Measurements from ENCODE around the gene TAS2R40.
A peak's percentile ranks its signal among the peaks of the same experiment; 100 is the strongest.
"Not testable (repeated sequence)": the region's sequence is repeated elsewhere in the genome, so short reads cannot be mapped to it uniquely, and the experiment has no call there.

TAS2R40 gene

GRCh38 chr7:143250822-143251221 lies 29.0 kb downstream of the TAS2R40 start:
- no peak for DNase-seq (ENCODE audit: low spot score)

GRCh38 chr7:143252006-143252405 lies 30.2 kb downstream of the TAS2R40 start:
- DNase-seq (ENCODE audit: low spot score): no peak

- DNase-seq (ENCODE audit: low spot score): no peak
These were observed 33.7 kb downstream of the TAS2R40 start for GRCh38 chr7:143255564-143255963.

- no peak for DNase-seq (ENCODE audit: low spot score)
These were observed 34.5 kb downstream of the TAS2R40 start for GRCh38 chr7:143256325-143256724.

GRCh38 chr7:143256932-143257331 lies 35.1 kb downstream of the TAS2R40 start:
- no peak for DNase-seq (ENCODE audit: low spot score)

- no peak for DNase-seq (ENCODE audit: low spot score)
These were observed 35.7 kb downstream of the TAS2R40 start for GRCh38 chr7:143257501-143257900.

- DNase-seq (ENCODE audit: low spot score): no peak
These were observed 37.0 kb downstream of the TAS2R40 start for GRCh38 chr7:143258831-143259230.

GRCh38 chr7:143259765-143260164 lies 37.9 kb downstream of the TAS2R40 start:
- no peak for DNase-seq (ENCODE audit: low spot score)

GRCh38 chr7:143261901-143262300 lies 40.1 kb downstream of the TAS2R40 start:
- no peak for DNase-seq (ENCODE audit: low spot score)

GRCh38 chr7:143263266-143264195 lies 41.7 kb downstream of the TAS2R40 start, which contains the start of gene GSTK1:
Gene GSTK1 (plus strand): TSS chr7:143263441. CDS start chr7:143263514, 73 bp downstream.
- peak; percentile 59 for DNase-seq (ENCODE audit: low spot score)

- not testable (repeated sequence) for DNase-seq (ENCODE audit: low spot score)
These were observed 42.3 kb downstream of the TAS2R40 start for GRCh38 chr7:143264196-143264568.

- no peak for DNase-seq (ENCODE audit: low spot score)
These were observed 43.3 kb downstream of the TAS2R40 start for GRCh38 chr7:143265017-143265693.

- no peak for DNase-seq (ENCODE audit: low spot score)
These were observed 47.4 kb downstream of the TAS2R40 start for GRCh38 chr7:143269251-143269650.

GRCh38 chr7:143271240-143271639 lies 49.4 kb downstream of the TAS2R40 start:
- DNase-seq (ENCODE audit: low spot score): no peak
